ENCODE results near the gene XYLB. TPM values are rescaled to one million over a fixed set of nuclear protein-coding genes. Genes with fewer than 3 reads are reported as not detected.
A peak's percentile ranks its signal among the peaks of the same experiment; 100 is the strongest.

Gene XYLB
- total and polyA plus RNA-seq, 10 donors = 0.33 to 12.3 (median 2.1) TPM

DNA sequence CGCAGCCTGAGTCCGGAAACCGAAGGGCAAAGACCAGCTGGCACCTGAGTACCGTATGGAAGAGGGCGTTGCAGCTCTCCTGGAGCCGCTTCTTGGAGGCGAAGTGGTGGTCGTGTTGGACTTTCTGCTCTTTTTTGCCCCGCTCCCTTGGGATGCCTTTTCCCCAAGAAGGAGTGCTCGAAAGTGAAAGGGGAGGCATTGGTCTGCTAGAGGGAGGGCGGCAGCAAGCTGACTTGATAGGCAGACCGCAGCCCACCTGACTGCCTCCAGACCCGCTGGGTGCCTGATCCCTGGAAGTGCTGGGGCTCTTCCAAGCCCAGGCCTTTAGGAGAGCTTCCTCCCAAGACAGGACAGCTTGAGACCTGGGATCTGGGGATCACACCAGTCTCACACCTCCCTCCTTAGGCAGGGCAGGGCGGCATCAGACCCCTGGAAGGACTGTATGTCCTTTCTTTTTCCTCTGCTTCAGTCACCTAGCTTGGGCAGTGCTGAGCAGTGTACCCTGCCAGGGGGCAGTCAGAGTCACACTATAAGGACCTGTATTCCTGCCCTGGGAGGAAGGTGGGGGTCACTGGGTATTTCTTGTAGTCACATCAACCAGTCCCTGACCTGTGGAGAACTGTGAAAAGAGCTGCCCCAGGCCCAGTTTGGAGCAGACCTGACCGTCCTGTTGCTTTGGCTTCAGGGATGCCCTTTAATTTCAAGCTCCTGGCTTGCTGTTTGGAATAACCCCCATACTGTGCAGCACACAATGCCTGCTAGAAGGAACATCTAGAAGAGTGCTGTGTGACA lies 109.2 kb downstream of the XYLB start:
- 11 to 14% (median 13%) methylated on average over 15 of the region's 15 CpGs for WGBS, 5 donors
- H3K27me3 ChIP-seq (replicated peaks in 1 of 7) = peaks cover 0 to 37% (median 10%) of the 10 kb centered on the region in 7 donors
- H3K9me3 ChIP-seq = no peaks in the 10 kb centered on the region
- TF ChIP-seq, protein P1, sequence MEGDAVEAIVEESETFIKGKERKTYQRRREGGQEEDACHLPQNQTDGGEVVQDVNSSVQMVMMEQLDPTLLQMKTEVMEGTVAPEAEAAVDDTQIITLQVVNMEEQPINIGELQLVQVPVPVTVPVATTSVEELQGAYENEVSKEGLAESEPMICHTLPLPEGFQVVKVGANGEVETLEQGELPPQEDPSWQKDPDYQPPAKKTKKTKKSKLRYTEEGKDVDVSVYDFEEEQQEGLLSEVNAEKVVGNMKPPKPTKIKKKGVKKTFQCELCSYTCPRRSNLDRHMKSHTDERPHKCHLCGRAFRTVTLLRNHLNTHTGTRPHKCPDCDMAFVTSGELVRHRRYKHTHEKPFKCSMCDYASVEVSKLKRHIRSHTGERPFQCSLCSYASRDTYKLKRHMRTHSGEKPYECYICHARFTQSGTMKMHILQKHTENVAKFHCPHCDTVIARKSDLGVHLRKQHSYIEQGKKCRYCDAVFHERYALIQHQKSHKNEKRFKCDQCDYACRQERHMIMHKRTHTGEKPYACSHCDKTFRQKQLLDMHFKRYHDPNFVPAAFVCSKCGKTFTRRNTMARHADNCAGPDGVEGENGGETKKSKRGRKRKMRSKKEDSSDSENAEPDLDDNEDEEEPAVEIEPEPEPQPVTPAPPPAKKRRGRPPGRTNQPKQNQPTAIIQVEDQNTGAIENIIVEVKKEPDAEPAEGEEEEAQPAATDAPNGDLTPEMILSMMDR (IDR thresholded peaks at IDR 0.05 in 8 of 11, conservative IDR thresholded peaks at IDR 0.05 in 3 of 11) = no peak
- TF ChIP-seq POLR2A (IDR thresholded peaks at IDR 0.05) (no peak), POLR2AphosphoS5 (IDR thresholded peaks at IDR 0.05) (peak in 2 of 3 donors; percentile 5 to 47)
- intact Hi-C loops (cut with DNase I; ENCODE audit: low total_unique reads) = no loop called here
- H3K36me3 ChIP-seq = no peaks in the 10 kb centered on the region
- peaks cover 15 to 73% (median 52%) of the 10 kb centered on the region in 6 donors for H3K4me1 ChIP-seq
- H3K4me3 ChIP-seq = peak overlapping the region; percentile 70 to 97 (median 80)
- H3K27ac ChIP-seq = peak overlapping the region in 6 of 8 donors; percentile 43 to 86 (median 82)
- no peak for DNase-seq

DNA sequence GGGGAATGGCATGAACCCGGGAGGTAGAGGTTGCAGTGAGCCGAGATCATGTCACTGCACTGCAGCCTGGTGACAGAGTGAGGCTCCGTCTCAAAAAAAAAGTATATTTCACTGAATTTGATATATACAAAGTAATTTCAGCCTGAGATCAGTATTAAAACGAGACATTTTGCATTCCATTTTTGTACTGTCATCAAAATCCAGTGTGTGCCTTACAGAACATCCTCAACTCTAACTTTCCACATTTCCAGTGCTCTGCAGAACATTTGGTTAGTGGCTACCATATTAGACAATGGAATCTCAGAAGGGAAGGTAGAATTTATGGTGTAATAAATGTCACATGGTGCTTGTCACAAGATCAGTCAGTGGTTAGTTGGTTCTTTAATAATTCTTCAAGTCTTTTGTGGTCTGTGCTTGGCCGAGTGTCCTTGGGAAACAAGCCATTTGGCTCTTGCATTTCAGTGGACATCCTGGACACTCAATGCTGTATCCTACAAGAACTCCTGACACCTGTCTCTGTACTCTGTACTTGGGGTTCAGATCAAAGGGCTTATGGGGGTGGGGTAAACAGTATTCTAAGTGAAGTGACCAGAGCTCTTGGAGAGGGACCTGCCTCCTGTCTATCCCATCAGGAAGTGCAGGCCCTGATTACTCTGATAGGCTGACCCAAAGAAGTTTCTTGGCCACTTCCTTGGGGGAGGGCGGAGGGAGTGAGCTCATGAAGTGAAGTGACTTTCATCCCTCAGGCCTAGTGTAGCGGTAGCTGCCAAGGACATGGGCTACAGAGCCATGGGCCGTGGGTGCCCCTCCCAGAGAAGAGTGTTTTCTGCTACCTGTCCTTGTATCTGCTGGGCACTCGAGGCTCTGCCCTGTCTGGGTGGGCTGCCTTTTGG lies 110.8 kb downstream of the XYLB start:
- 77 to 87% (median 80%) methylated on average over 9 of the region's 9 CpGs for WGBS, 5 donors
- Histone ChIP-seq H3K27ac (no peak overlapping the region), H3K4me3 (no peak overlapping the region), H3K27me3 (replicated peaks in 1 of 7) (peaks cover 0 to 37% (median 10%) of the 10 kb centered on the region in 7 donors), H3K36me3 (no peaks in the 10 kb centered on the region), H3K4me1 (peaks cover 15 to 74% (median 52%) of the 10 kb centered on the region in 6 donors), H3K9me3 (no peaks in the 10 kb centered on the region)
- TF ChIP-seq POLR2A (IDR thresholded peaks at IDR 0.05) = no peak
- TF ChIP-seq, protein P1 (IDR thresholded peaks at IDR 0.05 in 8 of 11, conservative IDR thresholded peaks at IDR 0.05 in 3 of 11) = no peak
- no peak for TF ChIP-seq POLR2AphosphoS5 (IDR thresholded peaks at IDR 0.05)
- no peak for DNase-seq
- intact Hi-C loops (cut with DNase I; ENCODE audit: low total_unique reads) = no loop called here

DNA sequence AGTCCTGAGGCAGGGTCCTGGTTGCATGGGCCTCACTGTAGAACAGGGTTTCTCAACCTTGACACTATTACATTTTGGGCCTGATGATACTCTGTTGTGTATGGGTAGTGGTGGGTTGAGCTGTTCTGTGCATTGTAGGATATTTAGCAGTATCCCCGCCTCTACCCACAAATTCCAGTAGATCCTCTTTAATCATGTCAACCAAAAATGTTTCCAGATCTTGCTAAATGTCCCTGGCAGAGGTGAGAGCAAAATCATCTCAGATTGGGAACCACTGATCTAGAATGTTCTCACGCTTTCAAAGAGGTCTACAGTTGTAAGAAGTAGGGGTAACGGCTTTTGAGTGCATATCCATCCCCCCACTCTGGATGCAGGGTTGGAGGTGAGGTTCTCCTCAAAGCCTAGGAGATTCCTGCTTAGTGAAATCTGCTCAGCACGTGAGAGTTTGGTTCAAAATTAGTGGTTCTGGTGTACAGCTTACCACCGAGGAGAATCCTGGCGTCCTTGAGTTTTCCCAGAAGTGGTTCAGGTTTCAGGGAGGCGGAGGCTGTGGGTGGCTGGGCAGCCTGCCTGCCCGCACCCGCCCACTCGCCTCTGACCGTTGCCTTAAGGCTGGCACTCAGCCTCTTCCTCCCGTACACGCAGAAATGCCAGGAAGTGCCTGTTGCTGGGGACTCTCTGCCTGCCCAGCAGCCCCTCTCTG lies 112.4 kb downstream of the XYLB start:
- 60 to 83% (median 76%) methylated on average over 4 to 13 of the region's 13 CpGs for WGBS, 5 donors
- Histone ChIP-seq H3K36me3 (no peaks in the 10 kb centered on the region), H3K27me3 (replicated peaks in 1 of 7) (peaks cover 0 to 23% (median 5%) of the 10 kb centered on the region in 7 donors), H3K9me3 (no peaks in the 10 kb centered on the region), H3K4me1 (peaks cover 15 to 65% (median 44%) of the 10 kb centered on the region in 6 donors), H3K4me3 (no peak overlapping the region), H3K27ac (peak overlapping the region in 5 of 8 donors; percentile 11 to 29 (median 26))
- intact Hi-C loops (cut with DNase I; ENCODE audit: low total_unique reads) = no loop called here
- TF ChIP-seq POLR2AphosphoS5 (IDR thresholded peaks at IDR 0.05) (peak; percentile 21 to 69 (median 49)), POLR2A (IDR thresholded peaks at IDR 0.05) (no peak)
- no peak for DNase-seq

DNA sequence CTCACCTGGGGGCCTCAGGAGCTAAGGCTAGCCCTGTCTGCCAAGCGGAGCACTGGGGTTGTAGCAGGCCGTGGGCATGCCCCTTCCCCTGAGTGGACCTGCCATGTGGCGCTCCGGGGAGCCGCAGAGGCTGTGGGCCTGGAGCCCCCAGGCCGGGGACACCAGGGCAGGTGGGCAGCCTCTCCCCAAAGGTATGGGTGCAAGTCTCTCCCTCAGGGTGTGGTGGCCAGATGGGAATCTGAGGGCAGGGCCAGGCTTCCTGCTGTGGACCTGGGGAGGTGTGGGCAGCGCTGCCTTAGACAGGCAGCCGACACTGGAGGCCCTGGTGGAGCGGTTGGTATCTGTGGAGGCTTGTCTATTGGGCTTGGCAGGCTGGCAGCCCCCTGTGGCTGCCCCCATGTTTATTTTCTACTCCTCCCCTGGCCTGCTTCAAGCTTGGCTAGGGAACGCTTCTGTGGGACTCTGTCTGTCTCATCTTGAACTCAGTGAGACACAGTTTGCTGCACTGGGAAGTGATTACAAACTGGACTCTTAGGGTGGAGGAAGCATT lies 113.0 kb downstream of the XYLB start:
- Histone ChIP-seq H3K4me1 (peaks cover 15 to 61% (median 41%) of the 10 kb centered on the region in 6 donors), H3K27ac (peak overlapping the region in 5 of 8 donors; percentile 11 to 29 (median 26)), H3K4me3 (no peak overlapping the region), H3K36me3 (no peaks in the 10 kb centered on the region), H3K9me3 (no peaks in the 10 kb centered on the region), H3K27me3 (replicated peaks in 1 of 7) (peaks cover 0 to 16% (median under 1%) of the 10 kb centered on the region in 7 donors)
- WGBS, 5 donors = 77 to 93% (median 87%) methylated on average over 6 to 10 of the region's 10 CpGs
- no peak for DNase-seq
- intact Hi-C loops (cut with DNase I; ENCODE audit: low total_unique reads) = no loop called here
- no peak for TF ChIP-seq POLR2A (IDR thresholded peaks at IDR 0.05)
- no peak for TF ChIP-seq POLR2AphosphoS5 (IDR thresholded peaks at IDR 0.05)
- TF ChIP-seq, protein P1 (IDR thresholded peaks at IDR 0.05 in 8 of 11, conservative IDR thresholded peaks at IDR 0.05 in 3 of 11) = no peak
